ENCODE data around the gene PPFIA2.

The PPFIA2 gene

GRCh38 chr12:81416571-81416970 is 342.6 kb downstream of the PPFIA2 start:
- no peak for TF ChIP-seq ZBTB7A (IDR thresholded peaks at IDR 0.05; ENCODE audit: low read depth)
- TF ChIP-seq NFIC (IDR thresholded peaks at IDR 0.05), result no peak
- TF ChIP-seq CEBPB (IDR thresholded peaks at IDR 0.05), result no peak
- no peak for TF ChIP-seq TAF1 (IDR thresholded peaks at IDR 0.05; ENCODE audit: low read depth)
- TF ChIP-seq TCF12 (IDR thresholded peaks at IDR 0.05; ENCODE audit: low read depth), result no peak
- no peak for TF ChIP-seq USF1 (IDR thresholded peaks at IDR 0.05)
- TF ChIP-seq FOXM1 (IDR thresholded peaks at IDR 0.05; ENCODE audit: borderline replicate concordance, low read depth), result no peak
- TF ChIP-seq YY1 (IDR thresholded peaks at IDR 0.05; ENCODE audit: low read depth), result no peak

- TF ChIP-seq EP300 (IDR thresholded peaks at IDR 0.05; ENCODE audit: borderline replicate concordance), result no peak
- no peak for TF ChIP-seq FOXM1 (IDR thresholded peaks at IDR 0.05; ENCODE audit: borderline replicate concordance, low read depth)
- no peak for TF ChIP-seq TCF12 (IDR thresholded peaks at IDR 0.05; ENCODE audit: low read depth)
- no peak for TF ChIP-seq EGR1 (IDR thresholded peaks at IDR 0.05)
- no peak for TF ChIP-seq TEAD4 (IDR thresholded peaks at IDR 0.05)
- no peak for TF ChIP-seq USF1 (IDR thresholded peaks at IDR 0.05)
- no peak for TF ChIP-seq CEBPB (IDR thresholded peaks at IDR 0.05)
- no peak for TF ChIP-seq CREB1 (IDR thresholded peaks at IDR 0.05; ENCODE audit: low read depth)
Observed at GRCh38 chr12:81414441-81414840, 344.7 kb downstream of the PPFIA2 start.

- no peak for TF ChIP-seq YY1 (IDR thresholded peaks at IDR 0.05; ENCODE audit: low read depth)
- TF ChIP-seq CEBPB (IDR thresholded peaks at IDR 0.05), result no peak
Observed at GRCh38 chr12:81412940-81413339, 346.2 kb downstream of the PPFIA2 start.

- no peak for TF ChIP-seq YY1 (IDR thresholded peaks at IDR 0.05; ENCODE audit: low read depth)
- TF ChIP-seq ZBTB7A (IDR thresholded peaks at IDR 0.05; ENCODE audit: low read depth), result no peak
- TF ChIP-seq NFIC (IDR thresholded peaks at IDR 0.05), result no peak
- TF ChIP-seq TCF12 (IDR thresholded peaks at IDR 0.05; ENCODE audit: low read depth), result no peak
- TF ChIP-seq RAD21 (IDR thresholded peaks at IDR 0.05; ENCODE audit: low read depth), result no peak
- no peak for TF ChIP-seq FOXM1 (IDR thresholded peaks at IDR 0.05; ENCODE audit: borderline replicate concordance, low read depth)
- TF ChIP-seq USF1 (IDR thresholded peaks at IDR 0.05), result no peak
- TF ChIP-seq MAX (IDR thresholded peaks at IDR 0.05), result no peak
- TF ChIP-seq EP300 (IDR thresholded peaks at IDR 0.05; ENCODE audit: borderline replicate concordance), result no peak
- no peak for TF ChIP-seq TEAD4 (IDR thresholded peaks at IDR 0.05)
- no peak for TF ChIP-seq TAF1 (IDR thresholded peaks at IDR 0.05; ENCODE audit: low read depth)
- TF ChIP-seq CREB1 (IDR thresholded peaks at IDR 0.05; ENCODE audit: low read depth), result no peak
Observed at GRCh38 chr12:81403348-81403747, 355.8 kb downstream of the PPFIA2 start.

- no peak for TF ChIP-seq EP300 (IDR thresholded peaks at IDR 0.05; ENCODE audit: borderline replicate concordance)
- no peak for TF ChIP-seq YY1 (IDR thresholded peaks at IDR 0.05; ENCODE audit: low read depth)
- no peak for TF ChIP-seq TCF12 (IDR thresholded peaks at IDR 0.05; ENCODE audit: low read depth)
- TF ChIP-seq RAD21 (IDR thresholded peaks at IDR 0.05; ENCODE audit: low read depth), result no peak
- no peak for TF ChIP-seq TEAD4 (IDR thresholded peaks at IDR 0.05)
- TF ChIP-seq CEBPB (IDR thresholded peaks at IDR 0.05), result no peak
Observed at GRCh38 chr12:81401241-81401640, 357.9 kb downstream of the PPFIA2 start.

GRCh38 chr12:81400024-81400423 is 359.1 kb downstream of the PPFIA2 start:
- TF ChIP-seq CREB1 (IDR thresholded peaks at IDR 0.05; ENCODE audit: low read depth), result no peak
- TF ChIP-seq FOXM1 (IDR thresholded peaks at IDR 0.05; ENCODE audit: borderline replicate concordance, low read depth), result no peak
- TF ChIP-seq EP300 (IDR thresholded peaks at IDR 0.05; ENCODE audit: borderline replicate concordance), result no peak
- no peak for TF ChIP-seq EGR1 (IDR thresholded peaks at IDR 0.05)
- no peak for TF ChIP-seq TEAD4 (IDR thresholded peaks at IDR 0.05)
- no peak for TF ChIP-seq ZBTB7A (IDR thresholded peaks at IDR 0.05; ENCODE audit: low read depth)
- no peak for TF ChIP-seq YY1 (IDR thresholded peaks at IDR 0.05; ENCODE audit: low read depth)
- no peak for TF ChIP-seq RAD21 (IDR thresholded peaks at IDR 0.05; ENCODE audit: low read depth)
- TF ChIP-seq TAF1 (IDR thresholded peaks at IDR 0.05; ENCODE audit: low read depth), result no peak
- no peak for TF ChIP-seq REST (IDR thresholded peaks at IDR 0.05; ENCODE audit: low read depth)

- no peak for TF ChIP-seq TAF1 (IDR thresholded peaks at IDR 0.05; ENCODE audit: low read depth)
- no peak for TF ChIP-seq YY1 (IDR thresholded peaks at IDR 0.05; ENCODE audit: low read depth)
Observed at GRCh38 chr12:81395431-81395830, 363.7 kb downstream of the PPFIA2 start.

GRCh38 chr12:81389550-81390099 is 369.5 kb downstream of the PPFIA2 start:
- TF ChIP-seq CEBPB (IDR thresholded peaks at IDR 0.05), result peak; percentile 75
- no peak for TF ChIP-seq MAX (IDR thresholded peaks at IDR 0.05)
- no peak for TF ChIP-seq ZBTB7A (IDR thresholded peaks at IDR 0.05; ENCODE audit: low read depth)
